ENCODE measurements around the gene RNF217.

DNA sequence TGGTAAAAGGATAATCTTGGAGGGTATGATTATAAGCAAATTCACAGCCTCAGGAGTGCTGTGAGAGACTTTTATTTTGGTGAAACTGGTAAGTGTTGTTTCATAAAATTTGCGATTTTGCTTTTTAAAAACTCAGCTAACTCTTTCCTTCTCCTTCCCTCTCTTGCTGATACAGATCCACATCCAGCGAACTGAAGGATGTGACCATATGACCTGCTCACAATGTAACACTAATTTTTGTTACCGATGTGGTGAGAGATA is 114.2 kb downstream of the RNF217 start:
- TF ChIP-seq, protein P1, sequence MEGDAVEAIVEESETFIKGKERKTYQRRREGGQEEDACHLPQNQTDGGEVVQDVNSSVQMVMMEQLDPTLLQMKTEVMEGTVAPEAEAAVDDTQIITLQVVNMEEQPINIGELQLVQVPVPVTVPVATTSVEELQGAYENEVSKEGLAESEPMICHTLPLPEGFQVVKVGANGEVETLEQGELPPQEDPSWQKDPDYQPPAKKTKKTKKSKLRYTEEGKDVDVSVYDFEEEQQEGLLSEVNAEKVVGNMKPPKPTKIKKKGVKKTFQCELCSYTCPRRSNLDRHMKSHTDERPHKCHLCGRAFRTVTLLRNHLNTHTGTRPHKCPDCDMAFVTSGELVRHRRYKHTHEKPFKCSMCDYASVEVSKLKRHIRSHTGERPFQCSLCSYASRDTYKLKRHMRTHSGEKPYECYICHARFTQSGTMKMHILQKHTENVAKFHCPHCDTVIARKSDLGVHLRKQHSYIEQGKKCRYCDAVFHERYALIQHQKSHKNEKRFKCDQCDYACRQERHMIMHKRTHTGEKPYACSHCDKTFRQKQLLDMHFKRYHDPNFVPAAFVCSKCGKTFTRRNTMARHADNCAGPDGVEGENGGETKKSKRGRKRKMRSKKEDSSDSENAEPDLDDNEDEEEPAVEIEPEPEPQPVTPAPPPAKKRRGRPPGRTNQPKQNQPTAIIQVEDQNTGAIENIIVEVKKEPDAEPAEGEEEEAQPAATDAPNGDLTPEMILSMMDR (IDR thresholded peaks at IDR 0.05; ENCODE audit: insufficient read depth, low read length): no peak
- TF ChIP-seq POLR2AphosphoS5 (IDR thresholded peaks at IDR 0.05; ENCODE audit: low read depth) (no peak), GABPA (IDR thresholded peaks at IDR 0.05; ENCODE audit: low read depth) (no peak)
- TF ChIP-seq, protein P2, sequence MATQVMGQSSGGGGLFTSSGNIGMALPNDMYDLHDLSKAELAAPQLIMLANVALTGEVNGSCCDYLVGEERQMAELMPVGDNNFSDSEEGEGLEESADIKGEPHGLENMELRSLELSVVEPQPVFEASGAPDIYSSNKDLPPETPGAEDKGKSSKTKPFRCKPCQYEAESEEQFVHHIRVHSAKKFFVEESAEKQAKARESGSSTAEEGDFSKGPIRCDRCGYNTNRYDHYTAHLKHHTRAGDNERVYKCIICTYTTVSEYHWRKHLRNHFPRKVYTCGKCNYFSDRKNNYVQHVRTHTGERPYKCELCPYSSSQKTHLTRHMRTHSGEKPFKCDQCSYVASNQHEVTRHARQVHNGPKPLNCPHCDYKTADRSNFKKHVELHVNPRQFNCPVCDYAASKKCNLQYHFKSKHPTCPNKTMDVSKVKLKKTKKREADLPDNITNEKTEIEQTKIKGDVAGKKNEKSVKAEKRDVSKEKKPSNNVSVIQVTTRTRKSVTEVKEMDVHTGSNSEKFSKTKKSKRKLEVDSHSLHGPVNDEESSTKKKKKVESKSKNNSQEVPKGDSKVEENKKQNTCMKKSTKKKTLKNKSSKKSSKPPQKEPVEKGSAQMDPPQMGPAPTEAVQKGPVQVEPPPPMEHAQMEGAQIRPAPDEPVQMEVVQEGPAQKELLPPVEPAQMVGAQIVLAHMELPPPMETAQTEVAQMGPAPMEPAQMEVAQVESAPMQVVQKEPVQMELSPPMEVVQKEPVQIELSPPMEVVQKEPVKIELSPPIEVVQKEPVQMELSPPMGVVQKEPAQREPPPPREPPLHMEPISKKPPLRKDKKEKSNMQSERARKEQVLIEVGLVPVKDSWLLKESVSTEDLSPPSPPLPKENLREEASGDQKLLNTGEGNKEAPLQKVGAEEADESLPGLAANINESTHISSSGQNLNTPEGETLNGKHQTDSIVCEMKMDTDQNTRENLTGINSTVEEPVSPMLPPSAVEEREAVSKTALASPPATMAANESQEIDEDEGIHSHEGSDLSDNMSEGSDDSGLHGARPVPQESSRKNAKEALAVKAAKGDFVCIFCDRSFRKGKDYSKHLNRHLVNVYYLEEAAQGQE (IDR thresholded peaks at IDR 0.05; ENCODE audit: insufficient replicate concordance, low read depth): no peak
